ENCODE measurements around the gene GABRB1.

Gene GABRB1

GRCh38 chr4:46992338-46992737 is 39.0 kb upstream of the GABRB1 start:
- no peak overlapping the region for H3K4me3 ChIP-seq (ENCODE audit: low read length, poor library complexity, severe bottlenecking)

GRCh38 chr4:46993075-46994006 is 38.0 kb upstream of the GABRB1 start, which contains the start of gene GABRA4:
GABRA4 (minus strand) TSS chr4:46993581; CDS start chr4:46993424, 157 bp downstream.
- TF ChIP-seq CTCF (conservative IDR thresholded peaks at IDR 0.05; ENCODE audit: low read length): no peak
- no peak for TF ChIP-seq EZH2phosphoT487 (IDR thresholded peaks at IDR 0.05; ENCODE audit: borderline replicate concordance)
- Histone ChIP-seq H4K20me1 (ENCODE audit: insufficient read depth, low read length, poor library complexity, severe bottlenecking) (no peaks in the 10 kb centered on the region), H3K9me3 (ENCODE audit: insufficient read depth, low read depth, low read length) (no peaks in the 10 kb centered on the region), H3K4me2 (ENCODE audit: low read depth, low read length, poor library complexity, severe bottlenecking) (no peak within 1 kb of the TSS), H2AFZ (ENCODE audit: low read length) (no peak within 1 kb of the TSS), H3K9me2 (replicated peaks; ENCODE audit: low read depth, low read length) (no peaks in the 10 kb centered on the region), H3K9ac (ENCODE audit: low read depth, low read length, poor library complexity, severe bottlenecking) (no peak within 1 kb of the TSS), H3K36me3 (ENCODE audit: insufficient read depth, low read length) (no peaks in the 10 kb centered on the region), H3K79me2 (ENCODE audit: insufficient read depth, low read length) (no peaks in the 10 kb centered on the region), H3K4me3 (ENCODE audit: low read length, poor library complexity, severe bottlenecking) (no peak within 1 kb of the TSS), H3F3A (ENCODE audit: low read depth) (no peaks in the 10 kb centered on the region), H3K27me3 (ENCODE audit: insufficient read depth, low read length, poor library complexity, severe bottlenecking) (no peaks in the 10 kb centered on the region), H3K4me1 (ENCODE audit: insufficient read depth, low read length, poor library complexity, severe bottlenecking) (no peaks in the 10 kb centered on the region)

More at GRCh38 chr4:46992338-46992737, 39.0 kb upstream of the GABRB1 start:
- no peaks in the 10 kb centered on the region for H3K79me2 ChIP-seq (ENCODE audit: insufficient read depth, low read length)
- H4K20me1 ChIP-seq (ENCODE audit: insufficient read depth, low read length, poor library complexity, severe bottlenecking): no peaks in the 10 kb centered on the region
- H3K4me2 ChIP-seq (ENCODE audit: low read depth, low read length, poor library complexity, severe bottlenecking): no peak overlapping the region
- H3K9me2 ChIP-seq (replicated peaks; ENCODE audit: low read depth, low read length): no peaks in the 10 kb centered on the region
- no peaks in the 10 kb centered on the region for H3K9me3 ChIP-seq (ENCODE audit: insufficient read depth, low read depth, low read length)
- H3K4me1 ChIP-seq (ENCODE audit: insufficient read depth, low read length, poor library complexity, severe bottlenecking): no peaks in the 10 kb centered on the region
- H3K36me3 ChIP-seq (ENCODE audit: insufficient read depth, low read length): no peaks in the 10 kb centered on the region
- TF ChIP-seq CTCF (conservative IDR thresholded peaks at IDR 0.05; ENCODE audit: low read length) (no peak), EZH2phosphoT487 (IDR thresholded peaks at IDR 0.05; ENCODE audit: borderline replicate concordance) (no peak)
- no peak overlapping the region for H3K9ac ChIP-seq (ENCODE audit: low read depth, low read length, poor library complexity, severe bottlenecking)
- H3F3A ChIP-seq (ENCODE audit: low read depth): no peaks in the 10 kb centered on the region
- H3K27me3 ChIP-seq (ENCODE audit: insufficient read depth, low read length, poor library complexity, severe bottlenecking): no peaks in the 10 kb centered on the region
- H2AFZ ChIP-seq (ENCODE audit: low read length): no peak overlapping the region

- H3K4me2 ChIP-seq (ENCODE audit: low read depth, low read length, poor library complexity, severe bottlenecking): no peak overlapping the region
- H2AFZ ChIP-seq (ENCODE audit: low read length): no peak overlapping the region
- no peaks in the 10 kb centered on the region for H3K36me3 ChIP-seq (ENCODE audit: insufficient read depth, low read length)
- no peak overlapping the region for H3K9ac ChIP-seq (ENCODE audit: low read depth, low read length, poor library complexity, severe bottlenecking)
- H3K79me2 ChIP-seq (ENCODE audit: insufficient read depth, low read length): no peaks in the 10 kb centered on the region
- no peaks in the 10 kb centered on the region for H3K9me2 ChIP-seq (replicated peaks; ENCODE audit: low read depth, low read length)
- TF ChIP-seq EZH2phosphoT487 (IDR thresholded peaks at IDR 0.05; ENCODE audit: borderline replicate concordance): no peak
- TF ChIP-seq CTCF (conservative IDR thresholded peaks at IDR 0.05; ENCODE audit: low read length): no peak
- no peaks in the 10 kb centered on the region for H3K27me3 ChIP-seq (ENCODE audit: insufficient read depth, low read length, poor library complexity, severe bottlenecking)
- H3K9me3 ChIP-seq (ENCODE audit: insufficient read depth, low read depth, low read length): no peaks in the 10 kb centered on the region
- no peaks in the 10 kb centered on the region for H3K4me1 ChIP-seq (ENCODE audit: insufficient read depth, low read length, poor library complexity, severe bottlenecking)
- no peaks in the 10 kb centered on the region for H4K20me1 ChIP-seq (ENCODE audit: insufficient read depth, low read length, poor library complexity, severe bottlenecking)
- no peaks in the 10 kb centered on the region for H3F3A ChIP-seq (ENCODE audit: low read depth)
- H3K4me3 ChIP-seq (ENCODE audit: low read length, poor library complexity, severe bottlenecking): no peak overlapping the region
Observed at GRCh38 chr4:46994007-46994405, 37.4 kb upstream of the GABRB1 start.

All from Loucy (cell line).